HG02943 (cell line): Measurements from ENCODE around the gene SLC25A18.
"Not testable (repeated sequence)": the region's sequence is repeated elsewhere in the genome, so short reads cannot be mapped to it uniquely, and the experiment has no call there.

Experiments
- ATAC-seq: cut with Tn5 transposase; IDR thresholded peaks from one replicate; pipeline ENCODE4 v1.9.1; 2021; ENCODE audit warnings: mild to moderate bottlenecking, low read depth, moderate library complexity; ENCODE audit not compliant: unreplicated experiment

SLC25A18 gene, protein sequence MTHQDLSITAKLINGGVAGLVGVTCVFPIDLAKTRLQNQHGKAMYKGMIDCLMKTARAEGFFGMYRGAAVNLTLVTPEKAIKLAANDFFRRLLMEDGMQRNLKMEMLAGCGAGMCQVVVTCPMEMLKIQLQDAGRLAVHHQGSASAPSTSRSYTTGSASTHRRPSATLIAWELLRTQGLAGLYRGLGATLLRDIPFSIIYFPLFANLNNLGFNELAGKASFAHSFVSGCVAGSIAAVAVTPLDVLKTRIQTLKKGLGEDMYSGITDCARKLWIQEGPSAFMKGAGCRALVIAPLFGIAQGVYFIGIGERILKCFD

GRCh38 chr22:17562906-17563870 is at the start of gene SLC25A18:
SLC25A18 (plus strand) TSS chr22:17563498; CDS start chr22:17579945, 16,447 bp downstream.
- no peak for ATAC-seq

DNA sequence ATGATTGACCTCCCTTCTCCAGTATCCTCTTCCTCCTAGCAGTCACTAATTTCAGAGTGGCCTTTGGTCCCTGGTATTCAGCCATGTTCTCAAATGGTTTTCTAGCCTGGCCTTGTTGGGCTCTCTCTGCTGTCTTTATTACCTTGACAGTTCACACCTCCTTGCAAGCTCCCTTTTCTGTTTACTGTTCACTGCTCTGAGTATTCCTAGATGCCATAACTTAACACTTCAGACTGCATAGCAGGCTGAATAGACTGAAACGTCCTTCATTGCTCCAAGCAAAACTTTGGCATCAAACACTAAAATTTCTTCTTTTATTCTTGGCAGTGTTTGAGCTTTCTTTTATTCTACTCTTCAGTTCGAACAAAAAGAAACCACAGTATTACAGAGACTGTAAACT is 49.7 kb upstream of the SLC25A18 start:
- no peak for ATAC-seq

GRCh38 chr22:17514084-17514483 is 49.2 kb upstream of the SLC25A18 start:
- ATAC-seq, result no peak

DNA sequence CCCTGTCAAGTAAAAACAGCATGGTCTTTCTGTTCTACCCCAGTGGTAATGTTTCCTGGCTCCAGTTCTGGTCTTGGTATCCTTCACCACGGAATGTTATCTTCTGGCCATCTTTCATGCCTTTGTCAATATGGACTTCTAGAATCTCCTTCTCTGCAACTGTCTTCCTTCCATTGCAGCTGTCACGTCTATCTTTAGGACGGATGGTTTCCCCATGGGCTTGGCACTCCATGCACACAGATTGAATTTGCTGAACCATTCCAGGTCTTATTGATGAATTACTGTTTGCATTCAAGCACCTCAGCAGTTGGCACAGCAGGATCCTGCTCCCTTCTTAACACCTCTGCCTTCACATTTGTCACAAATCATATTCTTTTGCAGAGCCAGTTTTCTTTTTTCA is 44.9 kb upstream of the SLC25A18 start:
- ATAC-seq, result no peak

DNA sequence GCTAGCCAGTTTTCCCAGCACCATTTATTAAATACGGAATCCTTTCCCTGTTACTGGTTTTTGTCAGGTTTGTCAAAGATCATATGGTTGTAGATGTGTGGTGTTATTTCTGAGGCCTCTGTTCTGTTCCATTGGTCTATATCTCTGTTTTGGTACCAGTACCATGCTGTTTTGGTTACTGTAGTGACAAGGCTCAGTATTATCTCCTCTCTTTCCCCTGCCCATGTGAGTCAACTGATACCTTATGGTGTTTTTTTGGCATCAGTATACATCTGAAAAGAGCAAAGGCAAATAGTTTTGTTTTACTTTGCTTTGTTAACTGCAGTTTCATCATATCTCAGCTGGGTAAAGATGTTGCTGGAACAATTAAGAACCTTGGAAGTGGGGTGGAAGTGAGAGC is 41.3 kb upstream of the SLC25A18 start:
- not testable (repeated sequence) for ATAC-seq

DNA sequence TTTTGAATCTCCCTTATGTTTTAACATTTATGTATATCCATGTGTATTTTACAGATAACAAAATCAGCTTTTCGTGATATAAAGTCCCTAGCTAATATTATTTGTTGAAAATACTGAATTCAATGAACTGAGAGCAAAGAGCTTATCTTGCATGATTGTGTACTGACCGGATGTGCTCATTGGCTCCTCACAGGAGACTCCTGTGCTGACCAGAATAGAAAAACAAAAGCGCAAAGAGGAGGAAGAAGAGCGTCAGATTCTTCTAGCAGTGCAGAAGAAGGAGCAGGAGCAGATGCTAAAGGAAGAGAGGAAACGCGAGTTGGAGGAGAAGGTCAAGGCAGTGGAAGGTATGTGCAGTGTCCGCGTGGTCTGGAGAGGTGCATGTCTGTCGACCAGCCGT is 39.4 kb upstream of the SLC25A18 start:
- no peak for ATAC-seq

- no peak for ATAC-seq
Measured at GRCh38 chr22:17536269-17536668, 27.0 kb upstream of the SLC25A18 start.

DNA sequence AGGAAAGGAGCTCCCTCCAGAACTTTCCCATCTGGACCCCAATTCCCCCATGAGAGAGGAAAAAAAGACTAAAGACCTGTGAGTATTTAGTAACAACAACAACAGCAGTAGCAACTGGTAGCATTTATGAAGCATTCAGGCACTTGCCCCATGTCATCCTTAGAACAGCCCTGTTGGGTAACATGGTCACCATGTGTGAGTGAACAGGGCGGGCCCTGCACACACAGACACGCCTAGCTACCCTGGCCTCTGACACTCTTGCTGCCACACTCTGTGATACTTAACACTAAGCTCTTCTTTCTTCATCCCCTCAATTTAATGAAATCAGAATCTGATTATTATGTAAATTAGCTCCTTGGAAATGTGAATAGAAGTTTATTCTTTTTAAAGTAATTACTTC is 26.1 kb upstream of the SLC25A18 start:
- ATAC-seq, result no peak

- ATAC-seq, result no peak
Measured at GRCh38 chr22:17540481-17540880, 22.8 kb upstream of the SLC25A18 start.

DNA sequence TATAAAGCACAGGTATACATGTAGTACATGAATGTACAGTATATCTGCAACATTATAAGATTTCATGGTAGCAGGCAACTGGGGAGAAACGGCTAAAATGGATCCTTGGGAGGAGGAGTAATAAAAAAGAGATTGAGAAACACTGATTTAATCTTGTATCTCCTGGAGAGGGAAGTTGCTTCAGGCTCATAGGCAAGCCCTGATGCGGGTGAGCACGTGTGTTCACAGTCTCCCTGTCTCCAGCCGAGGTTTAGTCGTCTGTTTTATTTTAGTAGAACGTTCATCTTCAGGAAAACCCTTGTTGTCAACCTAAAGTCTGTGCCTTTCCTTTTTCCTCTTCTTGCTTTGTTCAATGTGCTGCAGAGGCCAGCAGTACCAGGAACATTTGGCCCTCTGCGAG is 21.8 kb upstream of the SLC25A18 start:
- no peak for ATAC-seq

DNA sequence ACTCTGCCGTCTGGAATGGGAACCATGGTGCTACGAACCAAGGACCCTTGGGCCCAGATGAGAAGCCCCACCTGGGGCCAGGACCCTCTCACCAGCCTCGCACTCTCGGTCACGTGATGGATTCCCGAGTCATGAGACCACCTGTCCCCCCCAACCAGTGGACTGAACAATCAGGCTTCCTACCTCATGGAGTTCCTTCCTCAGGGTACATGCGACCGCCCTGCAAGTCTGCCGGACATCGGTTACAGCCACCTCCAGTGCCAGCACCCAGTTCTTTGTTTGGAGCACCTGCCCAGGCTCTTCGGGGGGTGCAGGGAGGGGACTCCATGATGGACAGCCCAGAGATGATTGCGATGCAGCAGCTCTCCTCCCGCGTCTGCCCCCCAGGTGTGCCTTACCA is 20.8 kb upstream of the SLC25A18 start:
- ATAC-seq, result no peak

- ATAC-seq, result no peak
Measured at GRCh38 chr22:17548010-17548755, 15.1 kb upstream of the SLC25A18 start.

GRCh38 chr22:17548756-17549035 is 14.6 kb upstream of the SLC25A18 start:
- ATAC-seq, result no peak

GRCh38 chr22:17549183-17549582 is 14.1 kb upstream of the SLC25A18 start:
- no peak for ATAC-seq

DNA sequence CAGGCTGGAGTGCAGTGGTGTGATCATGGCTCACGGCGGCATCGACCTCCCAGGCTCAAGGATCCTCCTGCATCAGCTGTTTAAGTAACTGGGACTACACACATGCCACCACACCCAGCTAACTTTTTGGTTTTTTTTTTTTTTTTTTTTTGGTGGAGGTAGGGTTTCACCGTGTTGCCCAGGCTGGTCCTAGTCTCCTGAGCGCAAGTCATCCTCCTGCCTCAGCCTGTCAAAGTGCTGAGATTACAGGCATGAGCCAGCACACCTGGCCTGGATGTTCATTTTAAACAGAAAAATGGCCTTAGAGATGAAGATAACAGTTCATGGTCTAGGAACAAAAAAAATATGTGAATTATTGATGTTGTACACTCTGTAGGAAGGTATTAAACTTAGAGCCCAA is 13.6 kb upstream of the SLC25A18 start:
- ATAC-seq, result no peak

DNA sequence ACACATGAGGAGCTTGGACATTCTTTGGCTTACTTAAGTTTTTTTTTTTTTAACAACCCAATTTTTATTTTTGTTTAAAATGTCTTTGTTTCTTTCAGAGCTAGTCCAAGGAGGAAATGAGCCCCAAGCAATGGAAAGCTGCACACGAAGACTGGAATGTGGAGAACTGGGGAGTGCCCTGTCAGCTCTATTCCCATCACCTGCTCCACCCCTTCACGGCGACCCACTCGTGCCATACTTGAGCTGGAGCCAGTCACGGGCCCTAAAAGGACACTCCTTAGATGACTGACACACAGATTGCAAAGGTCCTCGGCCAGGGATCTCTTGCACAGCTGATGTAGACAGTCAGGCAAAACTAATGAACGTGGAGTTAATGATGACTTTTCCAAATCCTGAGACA is 10.6 kb upstream of the SLC25A18 start:
- ATAC-seq, result no peak

- no peak for ATAC-seq
Measured at GRCh38 chr22:17554814-17555213, 8.5 kb upstream of the SLC25A18 start.

DNA sequence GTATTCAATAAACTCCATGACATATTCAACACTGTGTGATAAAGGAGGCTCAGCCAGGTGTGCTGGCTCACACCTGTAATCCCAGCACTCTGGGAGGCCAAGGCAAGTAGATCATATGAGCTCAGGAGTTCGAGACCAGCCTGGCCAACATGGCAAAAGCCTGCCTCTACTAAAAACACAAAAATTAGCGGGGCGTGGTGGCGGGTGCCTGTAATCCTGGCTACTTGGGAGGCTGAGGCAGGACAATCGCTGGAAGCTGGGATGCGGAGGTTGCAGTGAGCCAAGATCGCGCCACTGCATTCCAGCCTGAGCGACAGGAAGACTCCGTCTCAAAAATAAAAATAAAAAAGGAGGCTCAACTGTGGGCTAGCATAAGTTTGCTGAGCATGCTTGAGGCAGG is 4.1 kb upstream of the SLC25A18 start:
- ATAC-seq, result no peak

GRCh38 chr22:17563936-17564391 is 666 bp downstream of the SLC25A18 start:
- no peak for ATAC-seq

GRCh38 chr22:17566016-17566687 is 2.9 kb downstream of the SLC25A18 start:
- ATAC-seq, result not testable (repeated sequence)
